Smooth muscle cell (in vitro differentiated cells): ENCODE results near the gene RCAN2. TPM values are rescaled to one million over a fixed set of nuclear protein-coding genes. Genes with fewer than 3 reads are reported as not detected.

Source experiments
- DNase-seq: peaks from one replicate; lab custom pipeline; 2025; ENCODE audit not compliant: unreplicated experiment; lab: John Stamatoyannopoulos, UW
- H2AFZ ChIP-seq: fragments of 200-600 bp; sonication (generic); 2 replicates; pipeline ENCODE4 v1.6.0; 2016; ENCODE audit warnings: antibody characterized with exemption, low read depth, mild to moderate bottlenecking
- H3F3A ChIP-seq: fragments of 200-600 bp; sonication (generic); 2 replicates; pipeline ENCODE4 v1.6.0; 2017; ENCODE audit warnings: antibody characterized with exemption, low read depth
- H3K27ac ChIP-seq: fragments of 200-600 bp; sonication (generic); 2 replicates; pipeline ENCODE4 v1.5.1; 2016; ENCODE audit warnings: low read depth, mild to moderate bottlenecking
- H3K27me3 ChIP-seq: fragments of 200-600 bp; sonication (generic); 2 replicates; pipeline ENCODE4 v1.6.1; 2016; ENCODE audit warnings: low read depth, mild to moderate bottlenecking
- H3K36me3 ChIP-seq: fragments of 200-600 bp; sonication (generic); 2 replicates; pipeline ENCODE4 v1.5.1; 2016; ENCODE audit warnings: low read depth
- H3K4me1 ChIP-seq: fragments of 200-600 bp; sonication (generic); 2 replicates; pipeline ENCODE4 v1.5.1; 2016; ENCODE audit warnings: low read depth
- H3K4me2 ChIP-seq: fragments of 200-600 bp; sonication (generic); 2 replicates; pipeline ENCODE4 v1.6.0; 2016; ENCODE audit warnings: mild to moderate bottlenecking
- H3K4me3 ChIP-seq: fragments of 200-600 bp; sonication (generic); 2 replicates; pipeline ENCODE4 v1.5.1; 2016; ENCODE audit warnings: mild to moderate bottlenecking
- H3K79me2 ChIP-seq: fragments of 200-600 bp; sonication (generic); 2 replicates; pipeline ENCODE4 v1.6.0; 2016; ENCODE audit warnings: low read depth, mild to moderate bottlenecking
- H3K9ac ChIP-seq: fragments of 200-600 bp; sonication (generic); 2 replicates; pipeline ENCODE4 v1.6.0; 2016; ENCODE audit warnings: low read depth
- H3K9me3 ChIP-seq: fragments of 200-600 bp; sonication (generic); replicated peaks from 2 replicates; pipeline ENCODE4 v1.5.1; 2016; ENCODE audit warnings: low read depth
- H4K20me1 ChIP-seq: fragments of 200-600 bp; sonication (generic); 2 replicates; pipeline ENCODE4 v1.6.0; 2016; ENCODE audit warnings: low read depth
- WGBS: methylation state at CpG from one replicate; pipeline ENCODE4 v1.1.7; 2016; ENCODE audit warnings: low lambda C conversion rate; 5-methylcytosine and 5-hydroxymethylcytosine counted together
- polyA plus RNA-seq: library from polyadenylated mRNA; unstranded; fragments of >200 nt; fragmentation: Nextera tagmentation; extraction: Ambion mirVana; gene quantifications from 2 replicates; pipeline ENCODE4 v1.2.1, GENCODE V29; 2016
- total RNA-seq: library from RNA; depleted of rRNA; stranded (reverse); fragments of >200 nt; gene quantifications from 2 replicates; pipeline ENCODE4 v1.2.3, GENCODE V29; 2014
- TF ChIP-seq, protein P1 (sequence below): fragments of 200-600 bp; sonication (generic); IDR thresholded peaks from 2 replicates; pipeline ENCODE4 v1.5.1; 2017; ENCODE audit warnings: borderline replicate concordance, mild to moderate bottlenecking, antibody characterized with exemption; ENCODE audit not compliant: insufficient read depth, poor library complexity, severe bottlenecking

RCAN2 gene
- total and polyA plus RNA-seq, 2 experiments from 2014 or later = 2.5 to 2.7 TPM

DNA sequence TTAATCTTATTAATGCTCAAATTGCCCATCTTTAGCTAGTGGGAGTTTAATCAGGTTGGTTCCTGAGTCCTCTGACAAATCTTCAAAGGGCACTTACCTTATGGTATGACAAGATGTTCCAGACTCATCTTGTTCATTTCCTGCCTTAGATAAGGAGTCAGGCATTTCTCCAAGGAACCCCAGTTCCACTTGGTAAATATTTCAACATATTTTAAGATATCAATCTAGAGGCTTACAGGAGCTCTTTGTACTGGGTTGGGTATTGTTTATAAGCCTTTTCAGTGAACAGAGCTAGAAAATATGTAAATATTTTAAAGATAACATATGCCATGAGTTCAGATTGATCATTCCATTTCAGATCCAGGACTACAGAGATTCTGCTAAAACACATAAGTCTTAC, 159.8 kb downstream of the RCAN2 start:
- DNase-seq = no peak
- no peaks in the 10 kb centered on the region for H3K4me1 ChIP-seq
- no peaks in the 10 kb centered on the region for H3F3A ChIP-seq
- no peaks in the 10 kb centered on the region for H3K9me3 ChIP-seq
- H3K36me3 ChIP-seq = no peaks in the 10 kb centered on the region
- peaks cover 3% of the 10 kb centered on the region for H3K27me3 ChIP-seq
- H3K79me2 ChIP-seq = no peaks in the 10 kb centered on the region
- TF ChIP-seq, protein P1, sequence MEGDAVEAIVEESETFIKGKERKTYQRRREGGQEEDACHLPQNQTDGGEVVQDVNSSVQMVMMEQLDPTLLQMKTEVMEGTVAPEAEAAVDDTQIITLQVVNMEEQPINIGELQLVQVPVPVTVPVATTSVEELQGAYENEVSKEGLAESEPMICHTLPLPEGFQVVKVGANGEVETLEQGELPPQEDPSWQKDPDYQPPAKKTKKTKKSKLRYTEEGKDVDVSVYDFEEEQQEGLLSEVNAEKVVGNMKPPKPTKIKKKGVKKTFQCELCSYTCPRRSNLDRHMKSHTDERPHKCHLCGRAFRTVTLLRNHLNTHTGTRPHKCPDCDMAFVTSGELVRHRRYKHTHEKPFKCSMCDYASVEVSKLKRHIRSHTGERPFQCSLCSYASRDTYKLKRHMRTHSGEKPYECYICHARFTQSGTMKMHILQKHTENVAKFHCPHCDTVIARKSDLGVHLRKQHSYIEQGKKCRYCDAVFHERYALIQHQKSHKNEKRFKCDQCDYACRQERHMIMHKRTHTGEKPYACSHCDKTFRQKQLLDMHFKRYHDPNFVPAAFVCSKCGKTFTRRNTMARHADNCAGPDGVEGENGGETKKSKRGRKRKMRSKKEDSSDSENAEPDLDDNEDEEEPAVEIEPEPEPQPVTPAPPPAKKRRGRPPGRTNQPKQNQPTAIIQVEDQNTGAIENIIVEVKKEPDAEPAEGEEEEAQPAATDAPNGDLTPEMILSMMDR = no peak
- H3K9ac ChIP-seq = no peak overlapping the region
- H2AFZ ChIP-seq = no peak overlapping the region
- no peak overlapping the region for H3K27ac ChIP-seq
- no peak overlapping the region for H3K4me3 ChIP-seq
- H3K4me2 ChIP-seq = no peak overlapping the region
- no peaks in the 10 kb centered on the region for H4K20me1 ChIP-seq

DNA sequence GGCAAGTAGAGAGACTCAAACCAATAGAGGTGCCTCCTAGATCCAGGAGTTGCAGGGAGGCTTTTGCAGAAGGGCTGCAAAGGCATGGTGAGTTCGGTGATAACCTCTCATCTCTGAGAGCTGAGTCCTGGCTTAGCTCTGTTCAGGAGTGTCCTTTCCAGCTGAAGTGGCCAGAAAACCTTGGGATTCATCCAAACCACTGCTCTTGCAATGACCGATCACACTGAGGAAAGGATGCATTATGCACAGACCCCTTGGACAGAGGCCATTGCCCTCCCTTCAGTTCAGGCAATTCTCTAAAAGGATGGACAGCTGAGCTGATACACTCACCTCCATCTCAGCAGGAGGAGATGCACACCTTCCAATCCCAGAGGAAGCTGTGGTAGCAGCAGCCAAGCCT, 161.7 kb downstream of the RCAN2 start:
- Histone ChIP-seq H3K4me1 (peaks cover 7% of the 10 kb centered on the region), H3K9ac (no peak overlapping the region), H3K79me2 (no peaks in the 10 kb centered on the region), H3K27ac (no peak overlapping the region), H3K9me3 (no peaks in the 10 kb centered on the region), H3K4me2 (no peak overlapping the region), H3K27me3 (peaks cover 3% of the 10 kb centered on the region), H3F3A (no peaks in the 10 kb centered on the region), H3K36me3 (no peaks in the 10 kb centered on the region), H2AFZ (no peak overlapping the region), H3K4me3 (no peak overlapping the region), H4K20me1 (no peaks in the 10 kb centered on the region)
- TF ChIP-seq, protein P1 = no peak
- WGBS = 48% methylated on average over 2 of the region's 2 CpGs
- no peak for DNase-seq

DNA sequence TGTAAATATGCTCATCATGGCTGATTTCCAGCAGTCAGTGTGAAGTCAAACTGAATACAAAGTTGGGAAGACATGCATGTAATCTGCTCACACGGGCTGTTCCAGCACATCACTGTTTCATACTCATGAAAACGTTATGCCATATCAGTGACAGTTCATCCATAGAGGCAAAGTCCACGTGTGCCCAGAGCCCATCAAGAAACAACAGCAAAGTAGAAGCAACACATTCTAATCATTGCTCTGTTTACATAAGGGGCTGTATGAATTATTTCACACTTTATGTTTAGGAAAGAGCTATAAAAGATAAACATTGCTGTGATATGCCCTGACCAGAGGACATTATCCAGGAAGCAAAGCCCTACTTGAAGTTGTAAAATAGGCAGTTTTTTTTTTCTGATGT, 163.5 kb downstream of the RCAN2 start:
- Histone ChIP-seq H4K20me1 (no peaks in the 10 kb centered on the region), H3K36me3 (no peaks in the 10 kb centered on the region), H3K79me2 (no peaks in the 10 kb centered on the region), H3K4me3 (no peak overlapping the region), H3K27me3 (peaks cover 3% of the 10 kb centered on the region), H3K9me3 (no peaks in the 10 kb centered on the region), H3K4me1 (peaks cover 7% of the 10 kb centered on the region), H3K9ac (no peak overlapping the region), H3K4me2 (no peak overlapping the region), H3F3A (no peaks in the 10 kb centered on the region), H3K27ac (no peak overlapping the region), H2AFZ (no peak overlapping the region)
- 65% methylated on average over 3 of the region's 3 CpGs for whole genome bisulfite sequencing
- TF ChIP-seq, protein P1 = no peak
- DNase-seq = no peak
